Common myeloid progenitor, CD34-positive (primary cell): ENCODE data around the gene PIP5K1B.
"Not testable (repeated sequence)": the region's sequence is repeated elsewhere in the genome, so short reads cannot be mapped to it uniquely, and the experiment has no call there.

ENCODE experiments used
- CTCF ChIA-PET: fragments of 350-600 bp; sonication (Branson Sonifier 250); formaldehyde crosslinking; loops from one replicate; lab custom pipeline; 2021; ENCODE audit warnings: antibody characterized with exemption; lab: Charles Lee
- POLR2A ChIA-PET: fragments of 350-600 bp; sonication (Branson Sonifier 250); formaldehyde crosslinking; loops from one replicate; lab custom pipeline; 2021; ENCODE audit warnings: antibody characterized with exemption; lab: Charles Lee
- DNase-seq, 3 donors: peaks; one replicate each; pipeline versions ENCODE4 v3.0.0 to v3.0.0-alpha.2; 2013
- H3K27ac ChIP-seq, 2 experiments: 1 replicate in 1 of 2; 2 replicates in 1 of 2; pipeline ENCODE4 v1.7.0; 2013; ENCODE audit warnings: inconsistent platforms in 2 of 2, low read length in 2 of 2, mild to moderate bottlenecking in 2 of 2, low read depth in 1 of 2, moderate library complexity in 1 of 2; ENCODE audit not compliant: severe bottlenecking in 2 of 2, insufficient read depth in 1 of 2, poor library complexity in 1 of 2
- H3K27me3 ChIP-seq, 5 experiments: replicated peaks in 2 of 5; 1 replicate in 3 of 5; 2 replicates in 2 of 5; pipeline versions ENCODE4 v1.6.1 to v1.7.0; 2013; ENCODE audit warnings: low read length in 4 of 5, mild to moderate bottlenecking in 2 of 5, moderate library complexity in 2 of 5, inconsistent platforms in 1 of 5; ENCODE audit not compliant: insufficient read depth in 5 of 5, control insufficient read depth in 4 of 5
- H3K36me3 ChIP-seq, 4 experiments: 1 replicate in 2 of 4; 2 replicates in 2 of 4; pipeline versions ENCODE4 v1.6.1 to v1.7.0; 2013; ENCODE audit warnings: low read length in 3 of 4, control low read depth in 1 of 4, mild to moderate bottlenecking in 1 of 4; ENCODE audit not compliant: control insufficient read depth in 4 of 4, insufficient read depth in 4 of 4
- H3K4me1 ChIP-seq, 4 experiments: 1 replicate in 3 of 4; 2 replicates in 1 of 4; pipeline versions ENCODE4 v1.6.1 to v1.7.1; 2013; ENCODE audit warnings: low read length in 3 of 4, mild to moderate bottlenecking in 3 of 4, control low read depth in 1 of 4, inconsistent platforms in 1 of 4, moderate library complexity in 1 of 4; ENCODE audit not compliant: control insufficient read depth in 4 of 4, insufficient read depth in 4 of 4; ENCODE audit errors: control extremely low read depth in 1 of 4
- H3K4me3 ChIP-seq, 7 experiments: 1 replicate in 4 of 7; 2 replicates in 3 of 7; pipeline versions ENCODE4 v1.5.1 to v1.7.0; 2013; ENCODE audit warnings: mild to moderate bottlenecking in 7 of 7, low read length in 6 of 7, moderate library complexity in 6 of 7, inconsistent platforms in 2 of 7, low read depth in 2 of 7, control low read depth in 1 of 7; ENCODE audit not compliant: insufficient read depth in 4 of 7, control insufficient read depth in 1 of 7; ENCODE audit errors: extremely low read depth in 1 of 7
- H3K9me3 ChIP-seq, 5 experiments: 1 replicate in 4 of 5; 2 replicates in 1 of 5; pipeline versions ENCODE4 v1.6.1 to v1.7.1; 2013; ENCODE audit warnings: low read length in 4 of 5, mild to moderate bottlenecking in 2 of 5, inconsistent platforms in 1 of 5, low read depth in 1 of 5, moderate library complexity in 1 of 5; ENCODE audit not compliant: control insufficient read depth in 4 of 5, insufficient read depth in 2 of 5; ENCODE audit errors: control extremely low read depth in 1 of 5
- WGBS: methylation state at CpG from one replicate; pipeline ENCODE4 v1.1.5; 2013; ENCODE audit not compliant: insufficient coverage; 5-methylcytosine and 5-hydroxymethylcytosine counted together

The PIP5K1B gene

DNA sequence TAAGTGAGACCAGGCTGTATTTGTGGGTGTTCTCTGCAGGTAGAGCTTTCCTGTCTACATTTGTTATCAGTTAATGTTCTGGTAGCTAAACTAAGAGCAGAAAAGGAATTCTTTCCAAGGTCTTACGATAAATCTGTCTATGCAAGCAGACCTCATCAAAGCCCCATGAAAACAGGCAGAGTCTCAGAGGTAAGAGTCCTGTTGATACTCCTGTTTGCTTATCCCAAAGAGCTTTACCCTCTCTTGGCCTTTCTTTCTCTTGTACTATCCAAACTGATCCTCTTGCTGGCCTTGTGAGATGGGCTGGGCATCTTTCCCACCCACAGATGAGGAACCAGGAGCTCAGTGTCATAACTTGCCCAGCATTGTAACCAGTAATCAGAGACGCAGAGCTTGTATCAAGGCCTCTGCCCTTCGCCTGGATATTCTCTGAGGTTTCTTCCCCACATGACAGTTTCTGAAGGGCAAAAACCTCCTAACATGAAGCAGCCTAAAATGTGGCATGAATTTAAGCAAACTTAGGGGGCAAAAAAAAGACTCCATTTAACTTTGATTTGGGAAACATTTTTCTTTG, 275.4 kb downstream of the PIP5K1B start:
- ChIA-PET CTCF (interaction anchor here (0.9 to 2.5 kb wide), 5 partner anchors 9 to 276 kb away, joined by 3 to 6 read pairs (median 5); no protein-coding TSS in a partner anchor), POLR2A (no interaction called here)

DNA sequence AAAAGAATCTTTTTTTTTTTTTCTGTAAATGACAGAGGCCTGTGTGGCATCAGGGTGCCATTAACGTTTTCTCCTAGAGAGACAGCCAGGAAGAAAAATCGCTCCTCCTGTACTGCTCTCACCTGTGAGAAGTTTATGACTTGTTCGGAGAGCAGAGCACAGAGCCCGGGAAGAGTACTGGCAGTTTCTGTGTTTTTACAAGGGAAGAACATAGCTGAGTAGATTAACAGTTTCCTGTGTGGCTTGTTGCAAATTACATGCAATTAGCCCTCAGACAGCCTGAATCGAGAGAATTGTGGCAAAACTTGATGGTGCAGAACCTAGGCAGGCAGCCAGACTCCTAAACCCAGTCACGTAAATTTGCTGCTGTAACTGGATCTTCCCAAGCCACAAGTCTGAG, 276.7 kb downstream of the PIP5K1B start:
- no peaks in the 10 kb centered on the region for H3K27me3 ChIP-seq
- peak overlapping the region; percentile 55 to 79 for H3K27ac ChIP-seq
- no peaks in the 10 kb centered on the region for H3K36me3 ChIP-seq
- H3K4me1 ChIP-seq = peaks cover 29 to 71% (median 59%) of the 10 kb centered on the region in 4 experiments
- WGBS = 0% methylated on average over 6 of the region's 6 CpGs
- DNase-seq = peak; percentile 58 to 83 (median 73)
- ChIA-PET CTCF (interaction anchor here (1.0 to 3.0 kb wide), 5 partner anchors 7 to 395 kb away, joined by 3 to 16 read pairs (median 5); no protein-coding TSS in a partner anchor), POLR2A (interaction anchor here (0.6 to 1.0 kb wide), 2 partner anchors 17 to 31 kb away, joined by 3 read pairs; no protein-coding TSS in a partner anchor)
- no peaks in the 10 kb centered on the region for H3K9me3 ChIP-seq
- H3K4me3 ChIP-seq = peak overlapping the region in 4 of 7 experiments; percentile 37 to 56 (median 44)

More for the DNA sequence above, 275.4 kb downstream of the PIP5K1B start:
- no peaks in the 10 kb centered on the region for H3K36me3 ChIP-seq
- no peaks in the 10 kb centered on the region for H3K27me3 ChIP-seq
- WGBS = 83% methylated on average over 1 of the region's 3 CpGs
- peak in 1 of 3 donors; percentile 10 for DNase-seq
- peaks cover 29 to 81% (median 64%) of the 10 kb centered on the region in 4 experiments for H3K4me1 ChIP-seq
- H3K9me3 ChIP-seq = peaks cover 0 to 3% (median 0%) of the 10 kb centered on the region in 5 experiments
- peak overlapping the region in 1 of 2 experiments; percentile 79 for H3K27ac ChIP-seq
- no peak overlapping the region for H3K4me3 ChIP-seq

DNA sequence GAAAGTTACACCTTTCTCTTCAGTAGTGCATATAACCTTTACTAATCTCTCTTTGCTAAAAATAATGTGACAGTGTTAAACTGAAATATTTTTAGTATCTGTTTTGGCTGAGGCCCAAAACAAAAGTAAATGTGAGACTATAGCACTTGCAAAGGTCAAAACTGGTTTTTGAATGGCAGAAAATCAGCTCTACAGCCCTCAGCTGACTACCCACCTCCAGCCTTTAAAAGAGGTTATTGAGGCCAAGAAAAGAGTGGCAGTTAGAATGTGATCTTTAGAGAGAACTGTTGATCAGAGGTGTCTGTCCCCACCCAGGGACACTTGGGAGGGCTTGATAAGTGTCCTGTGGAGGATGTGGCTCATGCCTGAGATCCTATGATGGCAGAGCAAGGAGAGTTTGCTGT, 278.0 kb downstream of the PIP5K1B start:
- peak in 2 of 3 donors; percentile 53 to 76 for DNase-seq
- Histone ChIP-seq H3K27me3 (no peaks in the 10 kb centered on the region), H3K4me3 (peak overlapping the region in 1 of 7 experiments; percentile 7), H3K27ac (peak overlapping the region in 1 of 2 experiments; percentile 79), H3K36me3 (no peaks in the 10 kb centered on the region), H3K4me1 (peaks cover 29 to 68% (median 57%) of the 10 kb centered on the region in 4 experiments), H3K9me3 (no peaks in the 10 kb centered on the region)
- CTCF ChIA-PET = interaction anchor here (1.1 to 3.0 kb wide), 3 partner anchors 9 to 207 kb away, joined by 3 to 16 read pairs (median 4); no protein-coding TSS in a partner anchor
- POLR2A ChIA-PET = no interaction called here

DNA sequence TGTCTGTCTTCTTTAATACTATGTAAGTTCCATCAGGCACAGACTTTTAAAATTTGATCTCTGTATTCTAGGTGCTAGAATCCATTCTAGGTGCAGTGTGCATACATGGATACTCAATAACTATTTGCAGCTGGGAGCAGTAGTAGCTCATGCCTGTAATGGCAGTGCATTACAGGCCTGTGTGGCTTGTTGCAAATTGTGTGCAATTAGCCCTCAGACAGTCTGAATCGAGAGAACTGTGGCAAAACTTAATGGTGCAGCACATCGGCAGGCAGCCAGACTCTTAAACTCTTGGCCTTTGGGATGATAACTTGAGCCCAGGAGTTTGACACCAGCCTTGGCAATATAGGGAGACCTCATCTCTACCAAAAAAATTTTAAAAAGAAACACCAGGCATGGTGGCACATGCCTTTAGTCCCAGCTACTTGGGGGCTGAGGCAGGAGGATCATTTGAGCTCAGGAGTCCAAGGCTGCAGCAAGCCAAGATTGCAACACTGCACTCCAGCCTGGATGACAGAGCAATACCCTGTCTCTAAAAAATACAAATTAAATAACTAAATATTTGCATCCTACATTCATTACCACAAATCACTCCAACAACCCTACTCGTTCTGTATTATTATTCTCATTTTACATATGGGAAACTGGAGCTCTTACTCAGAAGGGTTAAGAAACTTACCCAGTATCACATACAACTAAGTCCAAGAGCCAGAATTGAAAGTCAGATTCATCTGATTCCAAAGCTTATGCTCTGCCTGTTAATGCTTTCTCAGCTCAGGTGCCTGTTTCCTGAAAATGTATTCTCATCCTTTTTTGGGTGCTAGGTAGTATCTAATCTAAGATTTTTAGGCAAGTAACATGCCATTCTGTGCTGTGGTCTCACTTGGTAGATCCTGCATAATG, 278.7 kb downstream of the PIP5K1B start:
- DNase-seq = no peak
- peaks cover 26 to 60% (median 52%) of the 10 kb centered on the region in 4 experiments for H3K4me1 ChIP-seq
- no peaks in the 10 kb centered on the region for H3K36me3 ChIP-seq
- ChIA-PET POLR2A (no interaction called here), CTCF (interaction anchor here (0.8 to 3.0 kb wide), 7 partner anchors 9 to 357 kb away, joined by 3 to 16 read pairs (median 4); no protein-coding TSS in a partner anchor)
- H3K4me3 ChIP-seq = no peak overlapping the region
- H3K27ac ChIP-seq = peak overlapping the region in 1 of 2 experiments; percentile 79
- no peaks in the 10 kb centered on the region for H3K27me3 ChIP-seq
- 100% methylated on average over 2 of the region's 3 CpGs for WGBS
- no peaks in the 10 kb centered on the region for H3K9me3 ChIP-seq

DNA sequence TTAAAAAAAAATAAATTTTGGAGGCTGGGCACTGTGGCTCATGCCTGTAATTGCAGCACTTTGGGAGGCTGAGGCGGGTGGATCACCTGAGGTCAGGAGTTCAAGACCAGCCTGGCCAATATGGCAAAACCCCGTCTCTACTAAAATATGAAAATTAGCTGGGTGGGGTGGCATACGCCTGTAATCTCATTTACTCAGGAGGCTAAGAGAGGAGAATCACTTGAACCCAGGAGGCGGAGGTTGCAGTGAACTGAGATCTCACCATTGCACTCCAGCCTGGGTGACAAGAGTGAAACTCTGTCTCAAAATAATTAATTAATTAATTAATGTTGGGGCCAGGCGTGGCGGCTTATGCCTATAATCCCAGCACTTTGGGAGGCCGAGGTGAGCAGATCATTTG, 281.9 kb downstream of the PIP5K1B start:
- H3K27ac ChIP-seq, POLR2A ChIA-PET, H3K9me3 ChIP-seq, H3K27me3 ChIP-seq, H3K4me3 ChIP-seq, DNase-seq, H3K36me3 ChIP-seq: not testable (repeated sequence)
- 93% methylated on average over 6 of the region's 7 CpGs for WGBS
- CTCF ChIA-PET = interaction anchor here (1.3 to 1.4 kb wide), 2 partner anchors 31 to 32 kb away, joined by 3 to 4 read pairs; no protein-coding TSS in a partner anchor
- peaks cover 9 to 28% (median 22%) of the 10 kb centered on the region in 4 experiments for H3K4me1 ChIP-seq

DNA sequence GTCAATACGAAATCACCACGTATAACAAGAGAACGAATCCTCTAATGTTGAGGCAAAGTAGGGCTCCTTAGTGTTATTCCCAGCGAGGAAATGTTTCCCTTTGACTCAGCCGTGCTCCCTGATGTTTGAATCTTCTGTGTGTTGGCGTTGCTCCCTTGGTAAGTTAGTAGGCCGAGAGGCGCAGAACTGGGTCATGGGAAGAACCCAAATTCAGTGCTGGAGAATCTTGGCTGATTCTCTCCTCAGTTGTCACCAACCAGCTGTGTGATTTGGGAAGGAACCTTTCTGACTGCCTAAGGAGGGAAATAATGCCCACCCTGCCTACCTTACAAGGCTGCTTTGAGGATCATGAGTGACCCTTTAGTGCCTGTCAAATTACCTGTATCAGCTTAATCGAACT, 286.4 kb downstream of the PIP5K1B start:
- WGBS = 98% methylated on average over 8 of the region's 9 CpGs
- Histone ChIP-seq H3K9me3 (no peaks in the 10 kb centered on the region), H3K27ac (no peak overlapping the region), H3K4me3 (no peak overlapping the region), H3K36me3 (peaks cover 0 to 11% (median 3%) of the 10 kb centered on the region in 4 experiments), H3K27me3 (no peaks in the 10 kb centered on the region), H3K4me1 (peaks cover 3 to 14% (median 7%) of the 10 kb centered on the region in 4 experiments)
- no peak for DNase-seq
- ChIA-PET CTCF (no interaction called here), POLR2A (no interaction called here)
